ENCODE measurements around the gene CHMP5.

DNA sequence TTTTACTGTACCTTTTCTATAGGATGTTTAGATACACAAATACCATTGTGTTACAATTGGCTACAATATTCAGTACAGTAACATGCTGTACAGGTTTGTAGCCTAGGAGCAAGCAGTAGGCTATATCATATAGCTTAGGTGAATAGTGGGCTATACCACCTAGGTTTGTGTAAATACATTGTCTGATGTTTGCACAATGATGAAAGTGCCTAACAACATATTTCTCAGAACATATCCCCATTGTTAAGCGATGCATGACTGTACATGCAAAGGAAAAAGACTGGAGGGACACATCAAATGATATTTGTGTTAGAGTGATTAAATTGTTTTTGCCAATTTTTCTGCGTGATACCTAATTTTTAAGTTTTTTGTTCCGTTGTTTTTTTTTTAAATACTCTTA, 5.3 kb downstream of the CHMP5 start:
- TF ChIP-seq, protein P1, sequence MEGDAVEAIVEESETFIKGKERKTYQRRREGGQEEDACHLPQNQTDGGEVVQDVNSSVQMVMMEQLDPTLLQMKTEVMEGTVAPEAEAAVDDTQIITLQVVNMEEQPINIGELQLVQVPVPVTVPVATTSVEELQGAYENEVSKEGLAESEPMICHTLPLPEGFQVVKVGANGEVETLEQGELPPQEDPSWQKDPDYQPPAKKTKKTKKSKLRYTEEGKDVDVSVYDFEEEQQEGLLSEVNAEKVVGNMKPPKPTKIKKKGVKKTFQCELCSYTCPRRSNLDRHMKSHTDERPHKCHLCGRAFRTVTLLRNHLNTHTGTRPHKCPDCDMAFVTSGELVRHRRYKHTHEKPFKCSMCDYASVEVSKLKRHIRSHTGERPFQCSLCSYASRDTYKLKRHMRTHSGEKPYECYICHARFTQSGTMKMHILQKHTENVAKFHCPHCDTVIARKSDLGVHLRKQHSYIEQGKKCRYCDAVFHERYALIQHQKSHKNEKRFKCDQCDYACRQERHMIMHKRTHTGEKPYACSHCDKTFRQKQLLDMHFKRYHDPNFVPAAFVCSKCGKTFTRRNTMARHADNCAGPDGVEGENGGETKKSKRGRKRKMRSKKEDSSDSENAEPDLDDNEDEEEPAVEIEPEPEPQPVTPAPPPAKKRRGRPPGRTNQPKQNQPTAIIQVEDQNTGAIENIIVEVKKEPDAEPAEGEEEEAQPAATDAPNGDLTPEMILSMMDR (IDR thresholded peaks at IDR 0.05), result no peak
- TF ChIP-seq POLR2A (IDR thresholded peaks at IDR 0.05), result no peak

Measured in thyroid gland (tissue), 4 donors.